Measurements from ENCODE around the gene ANAPC15. TPM values are rescaled to one million over a fixed set of nuclear protein-coding genes. Genes with fewer than 3 reads are reported as not detected.

The ANAPC15 gene
- total RNA-seq, 2 donors from 2014 or later, result 51.2 to 54.9 TPM

GRCh38 chr11:72125956-72126355 is 13.5 kb upstream of the ANAPC15 start:
- H3K27ac Mint-ChIP-seq, result no peak overlapping the region
- peaks cover 44% of the 10 kb centered on the region for H3K27me3 Mint-ChIP-seq (ENCODE audit: insufficient read depth)
- no peak for TF ChIP-seq CTCF (conservative IDR thresholded peaks at IDR 0.05)
- Histone ChIP-seq H3K27me3 (ENCODE audit: control insufficient read depth, insufficient read depth, low read length, poor library complexity, severe bottlenecking) (peaks cover 19% of the 10 kb centered on the region), H3K36me3 (ENCODE audit: control insufficient read depth, insufficient read depth, low read length) (no peaks in the 10 kb centered on the region), H3K27ac (ENCODE audit: low read depth, low read length) (no peak overlapping the region), H3K4me1 (ENCODE audit: control insufficient read depth, insufficient read depth, low read length) (no peaks in the 10 kb centered on the region), H3K4me3 (ENCODE audit: low read length) (no peak overlapping the region), H3K9me3 (ENCODE audit: control insufficient read depth, low read length) (peaks cover 59% of the 10 kb centered on the region), H3K9ac (ENCODE audit: extremely low read depth, low read length, poor library complexity, severe bottlenecking) (no peak overlapping the region)
- no peak for DNase-seq
- 69% methylated on average over 1 of the region's 1 CpG; no CpG with 5 or more reads in 1 of the 2 experiments for WGBS, 2 experiments (ENCODE audit: insufficient coverage in 1 of 2, insufficient read length in 1 of 2)
- peaks cover 43% of the 10 kb centered on the region for H3K9me3 Mint-ChIP-seq
- peaks cover 3% of the 10 kb centered on the region for H3K36me3 Mint-ChIP-seq (ENCODE audit: low read depth)
- H3K4me1 Mint-ChIP-seq, result no peaks in the 10 kb centered on the region
- no peak overlapping the region for H3K4me3 Mint-ChIP-seq

- WGBS, 2 experiments (ENCODE audit: insufficient coverage in 1 of 2, insufficient read length in 1 of 2), result 91 to 92% methylated on average over 5 to 6 of the region's 6 CpGs
- Mint-ChIP-seq H3K36me3 (ENCODE audit: low read depth) (peaks cover 3% of the 10 kb centered on the region), H3K4me1 (no peaks in the 10 kb centered on the region), H3K27ac (no peak overlapping the region), H3K4me3 (no peak overlapping the region), H3K27me3 (ENCODE audit: insufficient read depth) (peaks cover 36% of the 10 kb centered on the region), H3K9me3 (peaks cover 32% of the 10 kb centered on the region)
- Histone ChIP-seq H3K4me3 (ENCODE audit: low read length) (no peak overlapping the region), H3K4me1 (ENCODE audit: control insufficient read depth, insufficient read depth, low read length) (no peaks in the 10 kb centered on the region), H3K9me3 (ENCODE audit: control insufficient read depth, low read length) (peaks cover 45% of the 10 kb centered on the region), H3K36me3 (ENCODE audit: control insufficient read depth, insufficient read depth, low read length) (no peaks in the 10 kb centered on the region), H3K27ac (ENCODE audit: low read depth, low read length) (no peak overlapping the region), H3K27me3 (ENCODE audit: control insufficient read depth, insufficient read depth, low read length, poor library complexity, severe bottlenecking) (peaks cover 18% of the 10 kb centered on the region), H3K9ac (ENCODE audit: extremely low read depth, low read length, poor library complexity, severe bottlenecking) (no peak overlapping the region)
- TF ChIP-seq CTCF (conservative IDR thresholded peaks at IDR 0.05), result no peak
- DNase-seq, result no peak
Observed at GRCh38 chr11:72124046-72124445, 11.6 kb upstream of the ANAPC15 start.

GRCh38 chr11:72123117-72123653 is 10.7 kb upstream of the ANAPC15 start:
- Histone ChIP-seq H3K27ac (ENCODE audit: low read depth, low read length) (no peak overlapping the region), H3K27me3 (ENCODE audit: control insufficient read depth, insufficient read depth, low read length, poor library complexity, severe bottlenecking) (peaks cover 18% of the 10 kb centered on the region), H3K36me3 (ENCODE audit: control insufficient read depth, insufficient read depth, low read length) (no peaks in the 10 kb centered on the region), H3K4me3 (ENCODE audit: low read length) (no peak overlapping the region), H3K9ac (ENCODE audit: extremely low read depth, low read length, poor library complexity, severe bottlenecking) (no peak overlapping the region), H3K4me1 (ENCODE audit: control insufficient read depth, insufficient read depth, low read length) (no peaks in the 10 kb centered on the region), H3K9me3 (ENCODE audit: control insufficient read depth, low read length) (peaks cover 37% of the 10 kb centered on the region)
- Mint-ChIP-seq H3K4me3 (no peak overlapping the region), H3K36me3 (ENCODE audit: low read depth) (no peaks in the 10 kb centered on the region), H3K27me3 (ENCODE audit: insufficient read depth) (peaks cover 36% of the 10 kb centered on the region), H3K4me1 (peaks cover 6% of the 10 kb centered on the region), H3K27ac (no peak overlapping the region), H3K9me3 (peaks cover 24% of the 10 kb centered on the region)
- 90 to 95% methylated on average over 1 to 3 of the region's 3 CpGs for WGBS, 2 experiments (ENCODE audit: insufficient coverage in 1 of 2, insufficient read length in 1 of 2)
- DNase-seq, result no peak
- no peak for TF ChIP-seq CTCF (conservative IDR thresholded peaks at IDR 0.05)
